Activated CD4-positive, CD25-positive, alpha-beta regulatory T cell treated with anti-CD3 and anti-CD28 coated beads, Interleukin-2, amount 50 U/mL, for 24 hours (primary cell): ENCODE data around the gene BRCA1.
A peak's percentile ranks its signal among the peaks of the same experiment; 100 is the strongest.

Source experiments
- ATAC-seq, 2 donors: fragments of 150-1000 bp; cut with Tn5 transposase; one replicate each; pipeline ENCODE4 v1.10.0; 2021; ENCODE audit warnings: mild to moderate bottlenecking in 1 of 2, moderate library complexity in 1 of 2

BRCA1 gene

DNA sequence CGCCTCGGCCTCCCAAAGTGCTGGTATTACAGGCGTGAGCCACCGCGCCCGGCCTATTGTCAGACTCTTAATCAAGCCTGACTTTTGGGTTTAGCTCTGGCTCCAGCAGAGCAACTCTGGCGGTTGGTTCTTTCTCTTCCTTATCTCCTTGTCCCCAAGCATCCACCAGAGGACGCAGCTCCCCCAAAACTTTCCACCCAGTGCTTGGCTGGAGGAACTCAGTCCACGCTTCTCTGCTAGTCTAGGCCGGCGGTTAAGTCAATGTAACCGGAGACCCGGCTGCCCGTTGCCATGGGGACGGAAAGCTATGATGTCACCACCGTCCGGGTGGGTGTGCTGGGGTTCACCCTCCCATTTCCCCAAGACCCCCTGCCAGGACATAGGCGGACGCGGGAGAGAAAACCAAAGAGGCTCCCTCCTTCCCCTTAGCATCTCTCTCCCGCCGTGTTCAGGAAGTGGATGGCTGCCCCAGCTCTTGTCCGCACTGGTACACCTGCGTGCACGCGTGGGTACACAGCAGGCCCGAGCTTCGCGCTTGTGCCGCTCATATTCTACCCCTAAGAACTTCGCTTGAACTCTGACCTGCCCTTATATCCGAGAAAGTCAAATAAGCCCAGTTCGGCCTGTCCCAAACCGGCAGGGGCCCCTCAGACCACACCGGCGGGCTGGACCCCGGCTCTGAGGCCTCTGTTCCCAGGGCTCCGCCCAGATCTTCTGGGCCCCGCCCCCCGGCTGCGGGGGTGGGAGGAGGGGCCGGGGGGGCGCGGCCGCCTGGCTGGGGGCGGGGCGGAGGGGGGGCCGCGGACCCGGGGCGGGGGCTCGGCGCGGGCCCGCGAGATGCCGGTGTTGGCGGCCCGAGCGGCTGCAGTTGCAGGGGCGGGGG is 100.5 kb downstream of the BRCA1 start, which contains the start of gene RND2:
Gene RND2 (plus strand): TSS at position 825 of the 883 bp plus-strand sequence. CDS start 117 bp downstream, outside the sequence.
- peak; percentile 62 for ATAC-seq

DNA sequence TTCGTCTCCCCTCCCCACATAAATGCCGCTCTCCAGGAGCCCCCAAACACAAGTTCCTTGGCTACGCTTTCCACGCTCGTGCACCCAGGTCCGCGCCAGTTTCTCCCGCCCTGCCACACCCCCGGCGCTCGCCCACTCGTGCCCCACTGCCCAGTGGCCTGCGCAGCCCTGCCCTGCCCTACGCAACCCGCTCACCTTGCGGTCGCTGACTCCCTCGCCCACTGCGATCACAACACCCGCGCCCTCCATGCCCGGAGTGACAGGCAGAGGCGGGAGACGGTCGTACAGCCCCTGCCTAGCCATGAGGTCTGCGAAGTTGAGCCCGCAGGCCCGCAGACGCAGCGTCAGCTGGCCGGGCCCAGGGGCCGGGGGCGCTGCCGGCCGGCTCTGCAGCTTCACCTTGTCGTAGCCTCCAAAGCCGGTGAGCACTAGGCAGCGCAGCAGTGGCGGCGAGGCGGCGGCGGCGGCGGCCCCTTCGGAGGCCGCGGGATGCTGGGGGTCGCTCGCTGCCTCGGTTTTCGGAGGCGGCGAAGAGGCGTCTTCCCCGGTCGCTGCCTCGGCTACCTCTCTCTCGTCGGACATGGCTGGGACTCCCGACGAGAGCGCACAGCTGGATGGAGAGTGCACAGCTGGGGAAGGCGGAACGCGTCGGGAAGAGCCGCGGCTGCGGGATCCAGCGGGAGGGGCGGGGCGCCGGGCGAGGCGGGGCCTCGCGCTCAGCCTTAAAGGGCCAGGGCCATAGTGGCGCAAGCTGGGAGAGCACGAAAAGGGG is 103.2 kb downstream of the BRCA1 start, which contains the start of gene VAT1:
Gene VAT1 (minus strand): TSS at position 645 of the 772 bp plus-strand sequence. CDS start 63 bp downstream, at position 582.
- peak; percentile 55 to 68 for ATAC-seq

DNA sequence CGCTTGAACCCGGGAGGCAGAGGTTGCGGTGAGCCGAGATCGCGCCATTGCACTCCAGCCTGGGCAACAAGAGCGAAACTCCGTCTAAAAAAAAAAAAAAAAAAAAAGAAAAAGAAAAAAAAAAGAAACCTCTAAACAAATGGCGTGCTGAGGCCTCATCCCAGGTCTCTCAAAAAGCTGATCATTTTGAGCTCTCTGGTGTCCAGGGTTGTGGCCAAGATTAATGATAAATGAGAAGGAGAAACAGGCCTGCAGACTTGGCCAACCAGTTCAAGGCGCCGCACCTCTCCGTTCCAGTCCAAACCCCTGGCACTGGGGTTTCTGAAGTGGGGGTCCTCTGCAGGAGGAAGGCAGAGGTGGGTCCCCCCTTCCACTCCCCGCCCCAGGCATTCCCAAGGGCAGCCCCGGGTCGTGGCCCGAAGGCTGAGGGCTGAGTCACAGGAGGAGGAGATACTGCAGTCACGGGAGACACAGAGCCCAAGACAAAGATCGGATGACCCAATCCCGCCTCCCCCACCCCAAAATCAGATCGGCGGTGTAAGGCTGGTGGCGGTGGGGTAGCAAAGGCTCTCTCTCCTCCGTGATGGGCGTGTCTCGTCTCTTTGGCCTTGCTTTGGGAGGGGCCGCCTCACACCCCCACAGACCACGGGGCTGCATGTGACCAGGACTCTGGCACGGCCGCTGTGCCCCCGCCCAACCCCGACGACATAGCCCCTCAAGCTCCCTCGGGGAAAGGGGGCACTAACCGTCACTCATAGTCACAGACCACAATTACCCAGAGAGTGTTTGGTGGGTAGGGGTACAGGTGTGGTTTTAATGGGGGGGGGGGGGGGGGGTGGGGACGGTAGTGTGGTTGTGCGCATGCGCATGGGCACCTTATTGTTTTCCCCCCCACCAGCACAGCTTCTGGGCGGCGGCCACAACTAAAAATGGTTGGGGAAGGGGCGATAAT is 104.1 kb downstream of the BRCA1 start:
- no peak for ATAC-seq

DNA sequence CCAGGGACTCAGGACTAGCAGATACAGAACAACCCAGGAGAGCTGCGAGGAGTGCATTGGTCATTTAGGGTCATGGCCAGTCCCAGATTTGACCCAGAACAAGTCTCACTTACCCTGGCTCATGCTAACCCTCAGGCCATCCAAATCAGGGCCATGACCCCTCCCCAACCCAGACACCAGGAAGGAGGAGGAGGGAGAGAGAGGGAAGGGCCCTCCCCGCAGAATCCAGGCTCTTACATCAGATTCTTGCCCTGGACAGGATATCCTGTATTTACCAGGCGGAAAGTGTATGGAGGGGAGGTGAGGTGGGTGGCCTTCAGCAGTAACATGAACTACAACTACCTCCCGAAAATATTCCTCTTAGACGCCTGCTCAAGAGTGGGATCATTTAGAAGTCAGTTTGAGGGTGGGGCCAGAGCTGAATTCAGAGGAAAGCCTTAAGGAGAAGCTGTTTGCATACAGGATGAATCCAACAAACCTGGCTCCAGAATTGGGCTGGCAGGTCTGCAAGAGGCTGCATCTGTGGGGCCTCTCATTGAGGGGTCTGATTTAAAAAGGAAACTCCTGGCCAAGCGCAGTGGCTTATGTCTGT is 105.0 kb downstream of the BRCA1 start:
- no peak for ATAC-seq

DNA sequence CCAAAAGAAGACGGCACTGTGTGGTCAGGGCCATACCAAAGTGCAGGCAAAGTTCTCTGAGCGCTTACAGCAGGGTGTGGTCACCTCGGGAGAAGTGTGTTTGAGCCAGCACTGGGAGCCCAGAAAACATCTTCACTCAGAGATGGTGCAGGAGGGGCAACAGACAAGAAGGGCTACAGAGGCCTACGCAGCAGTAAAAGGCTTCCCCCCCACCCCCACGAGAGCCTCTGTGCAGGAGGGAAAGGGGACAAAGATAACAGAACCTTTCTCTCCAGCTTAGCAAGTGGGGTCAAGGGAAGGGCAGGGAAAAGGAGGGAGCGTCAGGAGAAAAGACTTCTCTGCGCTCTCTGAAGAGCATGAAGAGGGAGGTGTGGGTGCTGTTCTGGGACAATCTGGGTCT is 105.7 kb downstream of the BRCA1 start:
- no peak for ATAC-seq

DNA sequence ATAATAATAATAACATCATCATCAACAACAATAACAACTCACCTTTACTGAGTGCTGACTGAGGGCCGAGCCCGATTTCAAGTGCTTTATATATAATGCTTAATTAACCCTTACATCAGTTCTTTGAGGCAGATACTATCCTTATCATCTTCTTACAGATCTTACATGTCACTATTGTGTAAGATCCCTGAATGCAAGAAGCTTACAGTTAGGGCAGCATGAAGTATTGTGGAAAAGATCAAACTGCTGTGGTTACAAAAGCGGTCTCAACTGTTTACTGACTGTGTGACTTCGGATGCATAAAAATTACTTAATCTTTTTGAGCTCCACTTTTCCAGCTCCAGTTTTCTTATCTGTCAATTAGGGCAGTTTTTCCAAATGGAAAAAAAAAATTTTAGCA is 106.2 kb downstream of the BRCA1 start:
- no peak for ATAC-seq

DNA sequence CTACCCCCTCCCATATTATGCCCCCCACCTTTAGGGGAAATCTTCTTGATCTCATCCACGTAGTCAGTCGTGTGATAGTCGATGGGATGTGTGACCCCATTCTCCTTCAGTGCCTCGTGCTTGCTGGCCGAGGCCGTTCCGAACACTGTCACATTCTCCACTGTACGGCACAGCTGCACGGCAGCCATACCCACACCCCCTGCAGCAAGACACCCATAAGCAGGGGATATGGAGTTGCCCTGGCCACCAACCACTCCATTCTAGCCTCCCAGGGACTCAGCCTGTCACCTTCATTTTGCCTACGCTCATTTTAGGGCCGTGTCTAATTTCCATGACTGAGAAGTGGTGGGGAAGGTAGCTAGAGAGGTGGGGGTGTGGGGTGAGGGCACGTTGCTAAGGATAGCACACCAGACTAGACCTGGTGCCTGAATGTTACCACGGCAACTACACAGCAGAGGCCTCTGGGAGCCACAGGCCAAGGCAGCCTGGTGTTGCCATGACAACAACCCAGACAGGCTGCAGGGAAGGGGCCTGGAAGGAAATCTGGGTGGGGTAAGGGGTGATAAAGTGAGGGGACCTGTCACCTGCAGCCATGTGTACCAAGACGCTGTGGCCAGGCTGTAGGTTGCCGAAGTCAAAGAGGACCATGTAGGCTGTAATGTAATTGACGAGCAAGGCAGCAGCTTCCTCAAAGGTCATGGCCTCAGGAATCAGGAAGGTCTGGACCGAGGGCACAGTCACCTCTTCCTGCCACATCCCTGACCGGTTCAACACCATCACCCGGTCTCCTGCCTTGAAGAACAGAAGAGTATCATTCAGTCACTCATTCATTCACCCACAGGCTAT is 106.9 kb downstream of the BRCA1 start:
- peak in 1 of 2 donors; percentile 12 for ATAC-seq

DNA sequence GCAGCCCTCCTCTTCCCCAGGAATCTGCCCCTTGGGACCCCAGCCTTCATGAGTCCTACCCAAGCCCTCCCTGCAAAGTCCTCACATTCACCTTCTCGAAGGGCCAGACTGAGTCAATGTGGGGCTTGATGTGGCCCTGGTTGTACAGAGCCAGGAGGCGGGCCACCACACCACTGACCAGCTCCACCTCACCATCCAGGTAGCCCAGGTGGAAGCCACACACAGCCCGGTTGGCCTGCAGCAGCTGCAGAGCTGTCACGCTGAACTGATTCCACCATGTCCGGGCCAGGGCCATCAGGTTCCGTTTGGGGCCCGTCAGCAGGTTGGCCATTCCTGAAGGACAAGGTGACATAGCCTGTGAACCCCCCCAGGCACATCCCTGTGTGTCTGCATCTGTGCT is 108.9 kb downstream of the BRCA1 start:
- no peak for ATAC-seq

DNA sequence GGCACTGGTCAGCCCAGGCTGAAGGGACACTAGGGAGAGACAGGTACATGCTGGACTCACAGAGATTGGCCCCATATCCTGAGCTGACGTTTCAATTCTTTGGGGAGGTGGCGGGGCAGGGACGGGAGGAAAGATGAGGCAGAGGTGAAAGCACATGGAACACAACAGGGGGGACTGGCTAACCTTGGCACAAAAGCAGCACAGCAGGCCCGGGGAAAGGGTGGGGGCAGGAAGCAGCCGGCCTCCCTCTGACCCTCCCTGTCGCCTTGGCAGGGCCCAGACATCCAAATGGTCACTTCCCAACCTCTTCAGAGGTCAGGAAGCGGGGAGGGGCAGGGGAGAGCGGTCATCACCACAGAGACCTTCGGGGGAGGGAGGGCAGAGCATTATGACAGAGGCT is 109.6 kb downstream of the BRCA1 start:
- ATAC-seq, result no peak

DNA sequence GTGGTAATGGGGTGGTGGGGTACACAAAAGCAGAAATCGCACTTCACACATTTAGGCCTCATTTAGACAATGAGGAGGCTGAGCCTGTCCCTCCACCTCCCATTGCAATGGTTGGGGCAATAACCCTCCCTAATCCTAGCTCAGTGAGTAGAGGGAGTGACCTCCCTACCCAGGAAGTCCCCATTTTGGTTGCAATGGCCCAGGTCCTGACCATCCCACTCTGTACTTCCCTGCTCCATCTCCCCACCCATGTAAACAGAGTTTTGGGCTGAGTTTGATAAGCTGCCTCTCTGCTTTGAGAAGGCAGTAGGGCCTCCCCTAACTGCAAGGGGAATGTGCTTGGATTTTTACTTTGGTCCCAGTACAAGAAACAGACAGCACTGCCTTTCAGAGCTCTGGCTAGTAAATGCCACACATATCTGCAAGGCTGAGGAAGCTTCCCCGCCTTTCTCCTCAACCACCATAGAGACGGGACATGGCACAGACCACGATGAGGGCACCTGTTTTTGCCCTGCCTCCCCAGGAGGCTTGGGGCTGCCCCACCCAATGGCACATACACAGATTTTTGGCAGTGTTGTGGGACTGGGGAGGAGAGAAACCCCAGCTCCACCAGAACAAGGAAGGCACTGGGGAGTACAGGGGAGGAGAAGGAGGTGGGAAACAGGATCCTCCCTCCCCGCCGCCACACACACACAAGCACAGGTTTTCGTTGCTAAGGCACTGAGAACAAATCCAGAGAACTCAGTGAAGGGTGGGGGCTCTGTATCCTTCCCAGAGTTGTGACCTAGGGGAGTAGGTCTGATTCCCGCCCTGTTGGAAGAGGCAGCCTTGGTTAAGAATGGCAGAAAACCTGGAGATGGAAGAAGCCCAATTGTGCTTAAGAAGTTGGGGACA is 110.3 kb downstream of the BRCA1 start:
- ATAC-seq, result no peak

DNA sequence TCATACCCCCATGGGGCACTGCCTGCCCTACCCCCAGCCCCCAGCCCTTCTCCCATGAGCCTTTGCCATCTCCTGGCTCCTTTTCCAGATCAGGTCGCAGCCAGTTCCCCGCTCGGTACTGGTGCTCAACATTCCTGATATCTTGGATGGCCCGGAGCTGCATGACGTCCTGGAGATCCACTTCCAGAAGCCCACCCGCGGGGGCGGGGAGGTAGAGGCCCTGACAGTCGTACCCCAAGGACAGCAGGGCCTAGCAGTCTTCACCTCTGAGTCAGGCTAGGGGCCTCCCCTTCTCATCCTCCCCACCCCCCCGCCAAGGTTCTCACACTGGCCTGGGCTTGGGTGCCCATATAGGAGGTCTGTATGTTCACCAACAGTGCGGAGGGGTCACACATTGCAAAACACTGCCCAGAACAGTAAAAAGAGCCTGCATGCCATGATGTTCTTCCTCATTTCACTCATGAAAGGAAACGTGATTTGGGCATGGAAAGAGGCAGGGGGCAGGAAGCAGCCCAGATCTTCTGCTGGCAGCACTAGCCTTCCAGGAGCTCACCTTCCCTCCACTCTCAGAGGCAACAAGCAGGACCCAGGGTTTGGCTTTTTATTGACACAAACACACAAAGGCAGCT is 111.0 kb downstream of the BRCA1 start:
- no peak for ATAC-seq

DNA sequence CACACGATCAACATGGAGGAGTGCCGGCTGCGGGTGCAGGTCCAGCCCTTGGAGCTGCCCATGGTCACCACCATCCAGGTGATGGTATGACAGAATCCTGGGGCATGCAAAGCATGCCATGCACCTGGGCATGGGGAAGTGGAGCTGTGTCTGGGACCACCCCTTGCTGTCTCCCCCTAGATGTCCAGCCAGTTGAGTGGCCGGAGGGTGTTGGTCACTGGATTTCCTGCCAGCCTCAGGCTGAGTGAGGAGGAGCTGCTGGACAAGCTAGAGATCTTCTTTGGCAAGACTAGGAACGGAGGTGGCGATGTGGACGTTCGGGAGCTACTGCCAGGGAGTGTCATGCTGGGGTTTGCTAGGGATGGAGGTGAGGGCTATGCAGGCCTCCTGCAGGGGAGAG is 111.9 kb downstream of the BRCA1 start:
- ATAC-seq, result no peak

DNA sequence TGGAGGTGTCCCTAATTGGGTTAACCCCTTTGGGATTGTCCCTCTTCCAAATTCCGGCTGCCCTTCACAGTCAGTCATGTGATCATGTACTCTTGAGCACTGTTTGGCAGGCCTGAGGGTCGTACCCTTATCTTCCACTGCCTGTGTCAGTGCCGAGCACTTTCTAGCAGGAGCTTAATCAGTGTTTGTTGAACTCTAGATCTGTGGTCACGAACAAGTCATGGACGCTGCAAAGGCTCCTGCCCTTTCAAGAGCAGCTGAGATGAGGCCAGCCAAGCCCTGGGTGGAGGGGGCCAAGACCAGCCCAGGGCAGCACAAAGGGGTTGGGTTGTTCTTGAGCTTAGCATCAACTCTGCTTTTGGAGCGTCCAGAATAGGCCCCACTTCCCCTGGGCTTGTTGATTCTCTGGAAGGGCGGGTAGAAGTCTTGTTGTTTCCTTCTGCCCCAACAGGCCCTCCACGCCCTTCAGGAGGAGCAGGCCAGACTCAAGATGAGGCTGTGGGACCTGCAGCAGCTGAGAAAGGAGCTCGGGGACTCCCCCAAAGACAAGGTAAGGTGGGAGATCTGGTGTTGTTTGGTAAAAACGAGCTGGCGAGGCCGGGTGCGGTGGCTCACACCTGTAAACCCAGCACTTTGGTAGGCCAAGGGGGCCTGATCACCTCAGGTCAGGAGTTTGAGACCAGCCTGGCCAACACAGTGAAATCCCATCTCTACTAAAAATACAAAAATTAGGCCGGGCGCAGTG is 113.3 kb downstream of the BRCA1 start:
- ATAC-seq, result no peak

DNA sequence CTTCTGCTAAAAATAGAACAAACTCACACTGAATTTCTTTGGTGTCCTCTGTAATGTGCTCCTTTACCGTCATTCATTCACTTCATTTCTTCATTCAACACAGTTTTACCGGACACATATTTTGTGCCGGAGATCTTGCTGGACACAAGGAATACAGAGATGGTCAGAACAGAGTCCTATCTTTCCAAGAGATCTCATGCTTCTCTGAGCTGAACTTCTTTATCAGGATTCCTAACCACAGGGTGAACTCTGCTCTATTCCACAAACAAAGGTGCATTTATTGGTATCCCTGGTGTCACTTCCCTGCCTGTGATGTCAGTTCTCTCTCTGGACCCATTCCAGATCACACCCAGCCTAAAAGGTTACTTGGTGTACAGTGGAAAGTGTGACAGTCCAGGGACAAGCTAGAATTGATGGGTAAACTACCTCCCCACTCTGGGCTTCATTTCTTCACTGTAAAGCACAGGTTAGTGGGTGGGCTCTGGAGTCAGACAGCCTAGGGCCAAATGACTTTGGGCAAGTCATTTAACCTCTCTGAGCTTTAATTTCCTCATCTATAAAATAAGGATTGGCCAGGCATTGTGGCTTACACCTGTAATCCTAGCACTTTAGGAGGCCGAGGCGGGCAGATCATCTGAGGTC is 114.4 kb downstream of the BRCA1 start:
- ATAC-seq, result no peak

DNA sequence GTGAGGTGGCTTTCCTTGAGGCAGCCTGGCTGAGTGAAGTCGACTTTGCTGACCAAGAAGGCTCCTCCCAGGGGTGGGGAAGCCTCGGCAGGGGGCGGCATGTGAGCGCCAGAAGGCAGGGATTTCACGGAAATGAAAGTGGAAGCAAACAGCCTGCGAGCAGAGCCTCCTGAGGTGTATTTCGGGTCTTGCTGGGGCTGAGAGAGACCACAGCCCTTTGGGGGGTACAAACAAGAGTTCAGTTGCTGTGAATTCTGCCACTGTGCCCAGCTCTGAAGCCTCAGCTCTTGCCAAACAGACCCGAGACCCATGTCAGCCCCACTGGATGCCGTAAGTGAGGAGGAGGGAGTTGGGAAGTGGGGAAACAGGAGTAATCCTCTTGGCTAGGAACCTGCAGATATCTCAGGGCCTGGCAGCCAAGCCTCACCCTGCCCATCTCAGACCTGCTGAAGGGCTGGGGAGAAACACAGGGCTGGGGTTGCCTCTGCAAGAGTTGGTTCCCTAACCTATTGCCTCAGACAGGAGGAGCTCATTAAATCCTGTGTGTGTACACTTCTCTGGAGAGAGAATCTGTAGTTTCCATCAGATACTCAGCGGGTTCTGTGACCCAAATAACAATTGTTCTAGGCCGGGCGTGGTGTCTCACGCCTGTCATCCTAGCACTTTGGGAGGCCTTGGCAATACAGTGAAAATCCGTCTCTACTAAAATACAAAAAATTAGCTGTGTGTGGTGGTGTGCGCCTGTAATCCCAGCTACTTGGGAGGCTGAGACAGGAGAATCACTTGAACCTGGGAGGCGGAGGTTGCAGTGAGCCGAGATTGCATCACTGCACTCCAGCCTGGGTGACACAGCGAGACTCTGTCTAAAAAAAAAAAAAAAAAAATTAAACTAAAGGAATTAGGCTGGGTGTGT is 118.3 kb downstream of the BRCA1 start, which contains the start of gene IFI35:
Gene IFI35 (plus strand): TSS at position 146 of the 913 bp plus-strand sequence. CDS start 164 bp downstream, at position 310.
- ATAC-seq, result peak; percentile 98

DNA sequence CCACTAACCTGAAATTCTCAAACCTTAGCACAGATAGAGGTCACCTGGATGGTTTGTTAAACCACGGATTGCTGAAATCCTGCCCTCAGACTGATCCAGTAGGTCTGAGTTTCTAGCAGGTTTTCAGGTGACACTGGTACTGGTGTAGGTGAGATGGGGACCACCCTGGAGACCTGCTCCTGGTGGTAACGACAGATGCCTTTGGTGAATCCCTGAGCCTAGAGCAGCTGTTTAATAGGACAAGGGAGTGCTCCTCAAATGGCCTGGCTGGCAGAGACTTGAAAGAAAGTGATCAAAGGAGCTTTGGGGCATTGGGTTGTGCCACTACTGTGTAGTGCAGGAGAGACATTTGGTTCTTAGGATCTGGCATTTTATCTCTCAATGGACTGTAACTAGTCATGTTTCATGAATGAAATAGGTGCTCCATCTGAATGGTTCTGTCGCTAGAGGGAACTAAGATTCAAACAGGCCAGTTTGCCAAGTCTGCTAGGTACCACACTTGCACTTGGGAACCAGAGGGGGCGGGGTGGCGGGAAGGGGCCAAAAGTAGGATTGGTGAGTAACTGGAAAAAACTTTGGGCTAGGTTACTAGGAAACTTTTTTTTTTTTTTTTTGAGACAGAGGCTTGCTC is 121.5 kb downstream of the BRCA1 start:
- ATAC-seq, result no peak
